Loucy (cell line): ENCODE results near the gene HHIP.

Source experiments
- EZH2phosphoT487 ChIP-seq: fragments of 200-600 bp; IDR thresholded peaks from 2 replicates; pipeline ENCODE4 v1.6.1; 2018; ENCODE audit warnings: antibody characterized with exemption, mild to moderate bottlenecking, moderate library complexity, borderline replicate concordance
- TF ChIP-seq, protein P1 (sequence below): fragments of 200-600 bp; sonication (generic); conservative IDR thresholded peaks from 2 replicates; pipeline ENCODE4 v1.5.1; 2014; ENCODE audit warnings: mild to moderate bottlenecking, antibody characterized with exemption, low read length

DNA sequence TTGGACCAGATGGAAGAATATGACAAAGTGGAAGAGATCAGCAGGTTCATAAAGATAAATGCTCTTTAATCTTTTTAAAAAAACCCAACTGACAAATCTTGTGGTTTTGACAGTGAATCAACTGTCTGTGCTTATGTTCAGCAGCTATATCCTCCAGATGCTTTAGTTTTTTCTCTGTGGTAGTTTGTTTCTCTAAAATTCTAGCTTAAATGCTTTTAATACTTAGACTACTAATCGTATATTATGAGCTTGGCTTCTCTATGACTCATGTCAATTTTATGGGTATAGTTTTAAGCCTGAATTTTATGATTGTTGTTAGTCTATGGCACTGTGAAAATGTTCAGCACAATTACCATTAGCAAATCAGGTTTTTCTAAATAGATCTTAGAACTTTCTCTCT is 12.9 kb downstream of the HHIP start:
- TF ChIP-seq, protein P1, sequence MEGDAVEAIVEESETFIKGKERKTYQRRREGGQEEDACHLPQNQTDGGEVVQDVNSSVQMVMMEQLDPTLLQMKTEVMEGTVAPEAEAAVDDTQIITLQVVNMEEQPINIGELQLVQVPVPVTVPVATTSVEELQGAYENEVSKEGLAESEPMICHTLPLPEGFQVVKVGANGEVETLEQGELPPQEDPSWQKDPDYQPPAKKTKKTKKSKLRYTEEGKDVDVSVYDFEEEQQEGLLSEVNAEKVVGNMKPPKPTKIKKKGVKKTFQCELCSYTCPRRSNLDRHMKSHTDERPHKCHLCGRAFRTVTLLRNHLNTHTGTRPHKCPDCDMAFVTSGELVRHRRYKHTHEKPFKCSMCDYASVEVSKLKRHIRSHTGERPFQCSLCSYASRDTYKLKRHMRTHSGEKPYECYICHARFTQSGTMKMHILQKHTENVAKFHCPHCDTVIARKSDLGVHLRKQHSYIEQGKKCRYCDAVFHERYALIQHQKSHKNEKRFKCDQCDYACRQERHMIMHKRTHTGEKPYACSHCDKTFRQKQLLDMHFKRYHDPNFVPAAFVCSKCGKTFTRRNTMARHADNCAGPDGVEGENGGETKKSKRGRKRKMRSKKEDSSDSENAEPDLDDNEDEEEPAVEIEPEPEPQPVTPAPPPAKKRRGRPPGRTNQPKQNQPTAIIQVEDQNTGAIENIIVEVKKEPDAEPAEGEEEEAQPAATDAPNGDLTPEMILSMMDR, result no peak
- no peak for TF ChIP-seq EZH2phosphoT487
